Testis (tissue), 3 donors: ENCODE results near the gene MAML2. TPM values are rescaled to one million over a fixed set of nuclear protein-coding genes. Genes with fewer than 3 reads are reported as not detected.

Source experiments
- DNase-seq: peaks from one replicate; pipeline ENCODE4 v3.0.0-alpha.2; 2019
- H3K27ac ChIP-seq, 2 donors: fragments of 200-600 bp; sonication (generic); one replicate each; pipeline ENCODE4 v1.5.1; 2019
- H3K27me3 ChIP-seq: fragments of 200-600 bp; sonication (generic); one replicate; pipeline ENCODE4 v1.5.1; 2019
- H3K36me3 ChIP-seq: fragments of 200-600 bp; sonication (generic); one replicate; pipeline ENCODE4 v1.5.1; 2017; ENCODE audit warnings: low read depth; ENCODE audit errors: missing control alignments
- H3K4me1 ChIP-seq: fragments of 200-600 bp; sonication (generic); one replicate; pipeline ENCODE4 v1.5.1; 2019
- H3K4me3 ChIP-seq, 2 donors: fragments of 200-600 bp; sonication (generic); one replicate each; pipeline ENCODE4 v1.5.1; 2017 to 2019
- H3K9me3 ChIP-seq: fragments of 200-600 bp; sonication (generic); one replicate; pipeline ENCODE4 v1.5.1; 2017
- CTCF ChIP-seq, 3 experiments: fragments of 450-650 bp in 2 of 3; fragments of 200-600 bp in 1 of 3; sonication (generic) in 1 of 3; IDR thresholded peaks; one replicate each; pipeline ENCODE4 v1.5.1; 2016 to 2019; ENCODE audit warnings: antibody characterized with exemption in 3 of 3, mild to moderate bottlenecking in 2 of 3, moderate library complexity in 1 of 3
- POLR2A ChIP-seq: fragments of 450-650 bp; IDR thresholded peaks from one replicate; pipeline ENCODE4 v1.6.1; 2017; ENCODE audit warnings: antibody characterized with exemption, mild to moderate bottlenecking, moderate library complexity
- WGBS, 2 donors: methylation state at CpG; one replicate each; pipeline ENCODE4 v1.1.5; 2018; 5-methylcytosine and 5-hydroxymethylcytosine counted together
- intact Hi-C: fragments of 100-400 bp; cut with DNase I; formaldehyde crosslinking; loops from one replicate; pipeline ENCODE4 v1.15.1; 2023; ENCODE audit warnings: low total_unique reads
- polyA plus RNA-seq: library from polyadenylated mRNA; stranded (reverse); fragments of 350-450 nt; fragmentation: Illumina TruSeq; extraction: RNeasy Lipid Tissue Mini Kit (QIAGEN cat#74804); gene quantifications from one replicate; pipeline ENCODE4 v1.2.3, GENCODE V29; 2014; ENCODE audit warnings: low read depth, low replicate concordance; ENCODE audit not compliant: insufficient read depth
- total RNA-seq, 2 donors: library from RNA; depleted of rRNA; stranded (reverse); fragments of >200 nt; gene quantifications; one replicate each; pipeline ENCODE4 v1.2.3, GENCODE V29; 2016

MAML2 gene
- total and polyA plus RNA-seq, 3 donors from 2014 or later = 5.1 to 23.6 (median 17.6) TPM

GRCh38 chr11:96242191-96242847 lies 100.7 kb downstream of the MAML2 start:
- 19 to 23% methylated on average over 2 of the region's 2 CpGs for WGBS, 2 donors
- H3K9me3 ChIP-seq = no peaks in the 10 kb centered on the region
- H3K27ac ChIP-seq = peak overlapping the region; percentile 57 to 88
- H3K36me3 ChIP-seq = no peaks in the 10 kb centered on the region
- intact Hi-C loops = no loop called here
- no peak for DNase-seq
- no peak for TF ChIP-seq CTCF (IDR thresholded peaks at IDR 0.05)
- no peak for TF ChIP-seq POLR2A
- H3K4me1 ChIP-seq = peaks cover 6% of the 10 kb centered on the region
- H3K27me3 ChIP-seq = no peaks in the 10 kb centered on the region
- peak overlapping the region in 1 of 2 donors; percentile 57 for H3K4me3 ChIP-seq

GRCh38 chr11:96241331-96241841 lies 101.6 kb downstream of the MAML2 start:
- no peak overlapping the region for H3K27ac ChIP-seq
- no peaks in the 10 kb centered on the region for H3K9me3 ChIP-seq
- no peak for DNase-seq
- TF ChIP-seq CTCF (IDR thresholded peaks at IDR 0.05) = no peak
- TF ChIP-seq POLR2A = no peak
- H3K4me1 ChIP-seq = peaks cover 6% of the 10 kb centered on the region
- no peak overlapping the region for H3K4me3 ChIP-seq
- no peaks in the 10 kb centered on the region for H3K27me3 ChIP-seq
- WGBS, 2 donors = 59 to 68% methylated on average over 5 of the region's 5 CpGs
- intact Hi-C loops = no loop called here
- no peaks in the 10 kb centered on the region for H3K36me3 ChIP-seq

- no peaks in the 10 kb centered on the region for H3K27me3 ChIP-seq
- no peak overlapping the region for H3K27ac ChIP-seq
- TF ChIP-seq CTCF (IDR thresholded peaks at IDR 0.05) (no peak), POLR2A (no peak)
- intact Hi-C loops = no loop called here
- no peak for DNase-seq
- no peaks in the 10 kb centered on the region for H3K36me3 ChIP-seq
- no peaks in the 10 kb centered on the region for H3K9me3 ChIP-seq
- H3K4me1 ChIP-seq = peaks cover 6% of the 10 kb centered on the region
- H3K4me3 ChIP-seq = no peak overlapping the region
- 92 to 93% methylated on average over 2 of the region's 2 CpGs for WGBS, 2 donors
These were observed 104.3 kb downstream of the MAML2 start for GRCh38 chr11:96238563-96239135.

GRCh38 chr11:96237766-96238266 lies 105.2 kb downstream of the MAML2 start:
- Histone ChIP-seq H3K27ac (no peak overlapping the region), H3K27me3 (no peaks in the 10 kb centered on the region), H3K9me3 (no peaks in the 10 kb centered on the region), H3K4me1 (peaks cover 5% of the 10 kb centered on the region), H3K36me3 (no peaks in the 10 kb centered on the region), H3K4me3 (no peak overlapping the region)
- no peak for DNase-seq
- TF ChIP-seq POLR2A (no peak), CTCF (IDR thresholded peaks at IDR 0.05) (no peak)
- intact Hi-C loops = no loop called here
- whole genome bisulfite sequencing, 2 donors = 76 to 86% methylated on average over 1 of the region's 1 CpG
